Stimulated activated CD8-positive, alpha-beta memory T cell treated with anti-CD3 and anti-CD28 coated beads, Interleukin-7, amount 100 ng/mL, for 1 hour (primary cell): Measurements from ENCODE around the gene HDC.

Source experiments
- DNase-seq, 2 donors: peaks; one replicate each; pipeline ENCODE4 v3.0.0-alpha.2; 2020; ENCODE audit warnings: low read depth in 2 of 2

The HDC gene, protein sequence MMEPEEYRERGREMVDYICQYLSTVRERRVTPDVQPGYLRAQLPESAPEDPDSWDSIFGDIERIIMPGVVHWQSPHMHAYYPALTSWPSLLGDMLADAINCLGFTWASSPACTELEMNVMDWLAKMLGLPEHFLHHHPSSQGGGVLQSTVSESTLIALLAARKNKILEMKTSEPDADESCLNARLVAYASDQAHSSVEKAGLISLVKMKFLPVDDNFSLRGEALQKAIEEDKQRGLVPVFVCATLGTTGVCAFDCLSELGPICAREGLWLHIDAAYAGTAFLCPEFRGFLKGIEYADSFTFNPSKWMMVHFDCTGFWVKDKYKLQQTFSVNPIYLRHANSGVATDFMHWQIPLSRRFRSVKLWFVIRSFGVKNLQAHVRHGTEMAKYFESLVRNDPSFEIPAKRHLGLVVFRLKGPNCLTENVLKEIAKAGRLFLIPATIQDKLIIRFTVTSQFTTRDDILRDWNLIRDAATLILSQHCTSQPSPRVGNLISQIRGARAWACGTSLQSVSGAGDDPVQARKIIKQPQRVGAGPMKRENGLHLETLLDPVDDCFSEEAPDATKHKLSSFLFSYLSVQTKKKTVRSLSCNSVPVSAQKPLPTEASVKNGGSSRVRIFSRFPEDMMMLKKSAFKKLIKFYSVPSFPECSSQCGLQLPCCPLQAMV

DNA sequence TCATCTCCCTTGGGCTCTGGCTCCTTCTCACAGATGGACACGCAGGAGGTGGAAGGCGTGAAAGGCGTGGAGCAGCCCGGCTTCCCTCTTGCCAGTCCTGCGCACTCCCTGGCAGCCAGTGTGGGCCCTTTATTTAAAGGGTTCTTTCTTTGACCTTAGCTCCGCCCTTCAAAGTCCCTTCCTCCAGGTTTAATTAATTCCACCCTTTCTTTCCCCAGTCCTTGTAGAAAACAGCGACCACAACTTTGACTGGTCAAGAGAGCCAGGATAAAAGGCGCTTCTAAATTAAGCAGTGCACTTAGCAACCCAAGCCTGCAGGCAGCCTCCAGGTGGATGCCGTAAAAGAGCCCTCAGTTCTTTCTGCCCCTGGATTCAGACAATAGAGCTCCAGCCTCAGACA is at the start of gene HDC:
Gene HDC (minus strand): TSS at position 107 of the 400 bp plus-strand sequence. CDS start 103 bp downstream, at position 4.
- no peak for DNase-seq

DNA sequence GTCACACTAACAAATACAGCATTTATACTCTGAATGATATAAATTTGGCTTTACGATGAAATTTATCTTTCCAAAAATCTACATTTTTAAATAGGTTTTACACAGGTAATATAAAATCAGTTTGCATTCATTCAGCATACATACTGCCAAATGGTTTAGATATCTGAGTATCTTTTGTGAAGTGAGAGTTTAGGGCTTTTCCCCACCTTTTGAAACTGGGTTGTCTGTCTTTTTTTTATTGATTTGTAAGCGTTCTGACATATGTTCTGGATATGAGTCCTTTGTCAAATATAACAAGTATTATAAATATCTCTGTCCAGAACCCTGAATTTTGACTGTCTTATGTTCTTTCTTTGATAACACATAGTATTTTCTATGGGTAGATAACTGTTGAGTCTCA is 47.1 kb upstream of the HDC start:
- no peak for DNase-seq

DNA sequence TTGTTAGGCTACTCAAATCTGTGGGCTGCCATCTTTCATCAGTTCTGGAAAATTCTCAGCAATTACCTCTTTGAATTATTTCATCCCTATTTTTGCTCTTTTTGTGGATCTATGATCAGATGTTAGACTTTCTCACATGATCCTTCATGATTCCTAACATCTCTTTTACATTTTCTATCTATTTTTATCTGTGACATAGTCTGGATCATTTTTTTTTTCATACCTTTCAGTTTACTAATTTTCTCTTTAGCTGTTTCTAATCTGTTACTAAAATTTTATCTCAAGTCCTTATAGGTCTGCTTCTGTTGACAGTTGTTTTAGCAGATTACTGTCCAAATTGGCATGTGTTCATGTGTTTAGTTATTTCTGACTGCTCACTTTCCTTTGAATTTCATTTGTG is 42.3 kb upstream of the HDC start:
- no peak for DNase-seq

DNA sequence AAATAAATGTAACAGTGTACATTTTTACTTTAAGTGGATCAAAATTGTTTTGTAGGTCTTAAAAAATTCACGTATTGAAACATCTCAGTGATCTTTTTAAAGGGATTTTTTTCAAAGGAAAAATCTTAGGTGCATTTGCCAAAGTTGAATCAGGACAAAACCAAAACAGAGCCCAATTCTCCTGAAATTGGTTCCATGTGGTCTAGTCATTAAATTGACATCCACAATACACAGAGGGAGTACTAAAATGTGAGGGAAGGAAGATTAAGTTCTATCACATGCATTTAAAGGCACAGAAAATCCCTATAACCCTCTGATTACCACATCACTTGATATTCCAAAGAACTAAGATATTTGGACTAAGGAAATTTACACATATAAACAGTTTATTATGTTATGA is 39.3 kb upstream of the HDC start:
- DNase-seq: no peak

DNA sequence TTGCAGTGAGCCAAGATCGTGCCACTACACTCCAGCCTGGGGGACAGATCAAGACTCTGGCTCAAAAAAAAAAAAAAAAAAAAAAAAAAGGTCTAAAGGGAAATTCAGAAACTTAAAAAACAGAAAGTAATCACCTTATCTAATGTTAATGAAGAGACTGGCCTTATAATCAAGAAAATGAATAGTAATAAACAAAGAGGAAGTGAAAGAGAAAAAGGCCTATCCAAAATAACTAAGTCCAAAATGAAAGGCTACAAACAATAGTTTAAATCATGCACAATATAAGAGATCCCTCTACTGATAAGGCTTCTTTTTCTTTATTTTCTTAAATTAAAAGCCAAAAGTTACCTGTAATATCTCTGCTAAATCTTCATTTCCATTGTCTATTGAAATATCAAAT is 37.1 kb upstream of the HDC start:
- DNase-seq: no peak

DNA sequence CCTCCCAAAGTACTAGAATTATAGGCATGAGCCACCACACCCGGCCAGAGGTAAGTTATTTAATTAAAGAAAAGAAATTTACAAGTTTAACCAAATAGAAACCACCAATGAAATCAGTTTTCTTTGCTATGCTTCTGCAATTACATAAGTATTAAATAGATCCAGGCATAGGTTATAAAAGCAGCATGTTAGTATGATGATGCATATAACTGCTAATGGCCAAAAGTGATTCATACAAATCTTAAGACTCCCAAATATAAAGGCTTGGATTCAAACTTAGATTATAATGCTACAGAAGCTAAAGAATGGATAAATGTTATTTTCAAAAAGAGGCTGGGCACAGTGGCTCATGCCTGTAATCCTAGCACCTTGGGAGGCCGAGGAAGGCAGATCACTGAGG is 32.8 kb upstream of the HDC start:
- no peak for DNase-seq

DNA sequence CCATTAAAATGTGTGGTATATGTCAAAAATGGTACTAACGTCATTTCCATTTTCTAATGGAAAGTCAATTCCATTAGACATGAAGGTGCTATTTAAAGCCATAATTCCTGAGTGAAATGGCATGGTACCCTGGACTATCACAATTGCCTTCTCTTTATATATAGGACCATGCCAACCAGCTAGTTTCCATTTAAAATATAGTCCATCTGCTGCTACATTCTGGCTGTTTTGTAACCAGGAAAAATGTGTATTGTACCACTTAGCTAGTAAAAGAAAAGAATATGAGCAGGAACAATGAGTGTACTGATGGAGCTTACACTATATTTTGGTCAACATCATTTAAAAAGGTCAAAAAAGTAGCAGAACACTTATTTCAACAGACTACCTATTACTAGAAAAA is 30.4 kb upstream of the HDC start:
- no peak for DNase-seq

DNA sequence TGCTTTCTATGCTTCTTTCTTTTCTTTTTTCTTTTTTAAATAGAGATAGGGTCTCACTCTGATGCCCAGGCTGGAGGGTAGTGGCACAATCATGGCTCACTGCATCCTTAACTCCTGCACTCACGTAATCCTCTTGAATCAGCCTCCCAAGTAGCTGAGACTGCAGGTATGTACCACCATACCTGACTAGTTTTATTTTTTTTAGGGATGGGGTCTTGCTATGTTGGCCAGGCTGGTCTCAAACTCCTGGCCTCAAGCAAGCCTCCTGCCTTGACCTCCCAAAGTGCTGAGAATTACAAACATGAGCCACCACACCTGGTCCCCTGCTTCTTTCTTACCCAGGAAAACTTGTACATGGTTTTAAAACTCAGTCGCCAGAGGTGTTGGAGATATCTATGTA is 24.2 kb upstream of the HDC start:
- DNase-seq: no peak

DNA sequence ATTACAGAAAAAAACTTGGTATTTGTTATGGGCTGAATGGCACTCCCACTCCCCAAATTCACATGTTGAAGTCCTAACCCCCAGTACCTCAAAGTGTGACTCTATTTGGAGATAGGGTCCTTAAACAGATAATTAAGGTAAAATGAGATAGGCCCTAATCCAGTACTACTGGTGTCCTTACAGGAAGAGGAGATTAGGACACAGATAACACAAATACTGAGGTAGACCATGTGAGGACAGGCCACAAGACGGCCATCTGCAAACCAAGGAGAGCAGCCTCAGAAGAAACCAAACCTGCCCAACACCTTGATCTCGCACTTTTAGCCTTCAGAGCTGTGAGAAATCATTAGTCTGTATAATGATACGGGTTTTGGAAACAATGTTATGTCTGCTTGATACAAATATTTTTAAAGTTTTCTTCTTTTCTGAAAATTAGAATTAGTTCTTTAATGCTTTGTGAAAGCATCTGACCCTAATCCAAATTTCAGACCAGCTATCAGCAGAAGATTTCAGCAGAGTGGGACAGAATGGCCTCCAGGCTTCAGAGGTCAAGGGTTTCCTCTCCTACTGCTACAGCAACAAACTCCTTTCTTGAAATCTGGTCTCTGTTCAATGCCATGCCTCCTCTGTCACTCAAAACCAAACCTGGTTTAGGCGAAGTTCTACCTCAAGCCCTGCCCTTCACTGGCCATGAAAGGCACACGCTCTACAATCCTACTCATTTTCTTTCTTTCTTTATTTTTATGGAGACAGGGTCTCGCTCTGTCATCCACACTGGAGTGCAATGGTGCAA is 22.0 kb upstream of the HDC start:
- DNase-seq: no peak

DNA sequence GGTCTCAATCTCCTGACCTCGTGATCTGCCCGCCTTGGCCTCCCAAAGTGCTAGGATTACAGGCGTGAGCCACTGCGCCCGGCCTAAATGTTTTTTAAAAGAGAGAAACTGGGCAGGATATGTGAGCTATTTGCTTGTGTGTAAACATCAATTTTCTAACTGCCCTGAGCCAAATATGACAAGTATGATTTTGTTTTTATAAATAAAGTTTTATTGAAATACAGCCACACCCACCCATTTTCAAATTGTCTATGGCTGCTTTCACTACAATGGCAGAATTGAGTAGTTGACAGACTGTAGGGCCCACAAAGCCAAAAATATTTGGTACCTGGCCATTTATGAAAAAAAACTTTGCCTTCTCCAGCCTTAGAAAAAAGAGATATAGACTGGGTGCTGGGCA is 15.9 kb upstream of the HDC start:
- no peak for DNase-seq

DNA sequence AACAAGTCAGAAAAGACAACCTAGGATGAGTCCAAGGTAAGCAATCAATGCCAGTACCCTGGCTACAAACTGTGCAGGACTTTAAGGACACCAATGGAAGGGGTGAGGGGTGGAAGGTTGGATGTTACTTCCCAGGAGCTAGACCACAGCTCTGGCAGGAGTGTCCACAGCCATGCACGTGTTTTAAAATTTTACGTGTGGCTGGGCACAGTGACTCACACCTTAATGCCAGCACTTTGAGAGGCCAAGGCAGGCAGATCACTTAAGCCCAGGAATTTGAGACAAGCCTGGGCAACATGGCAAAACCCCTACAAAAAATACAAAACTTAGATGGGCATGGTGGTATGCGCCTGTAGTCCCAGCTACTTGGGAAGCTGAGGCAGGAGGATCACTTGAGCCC is 14.7 kb upstream of the HDC start:
- DNase-seq: no peak

DNA sequence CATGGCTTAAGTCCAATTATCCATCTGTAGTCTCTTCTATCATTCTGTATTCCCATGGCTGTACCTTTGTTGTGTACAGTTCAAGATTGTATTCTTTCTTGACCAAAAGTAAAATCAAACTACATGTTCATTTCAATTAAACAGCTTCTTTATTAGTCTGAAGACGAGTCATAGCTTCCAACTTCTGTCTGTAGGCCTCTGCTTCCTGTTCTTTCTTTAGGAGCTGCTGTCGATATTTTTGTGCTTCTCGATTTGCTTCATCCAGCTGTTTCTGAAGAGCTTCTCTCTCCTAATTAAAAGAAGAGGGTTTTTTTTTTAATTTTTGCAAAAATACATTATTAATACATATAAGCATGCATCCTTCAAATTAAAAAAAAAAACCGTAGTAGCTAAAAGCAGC is 13.0 kb upstream of the HDC start:
- no peak for DNase-seq

DNA sequence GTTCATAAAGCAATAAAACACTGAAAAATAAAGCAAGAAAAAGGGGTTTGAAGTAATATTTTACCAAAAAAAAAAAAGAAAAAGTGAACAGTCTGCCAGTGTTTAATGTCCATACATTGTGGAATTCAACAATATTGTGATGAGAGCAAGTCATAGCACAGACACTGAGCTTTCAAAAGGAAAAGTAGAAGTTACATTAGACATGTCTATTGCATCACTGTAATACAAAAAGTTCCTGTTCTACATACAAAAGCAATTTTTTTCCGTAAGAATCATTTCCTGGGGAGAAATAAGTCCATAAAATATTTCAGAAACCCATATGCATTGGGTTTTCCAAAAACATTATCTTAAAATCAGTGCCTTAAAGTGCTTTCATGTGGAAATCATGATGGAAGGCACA is 11.8 kb upstream of the HDC start:
- DNase-seq: no peak

DNA sequence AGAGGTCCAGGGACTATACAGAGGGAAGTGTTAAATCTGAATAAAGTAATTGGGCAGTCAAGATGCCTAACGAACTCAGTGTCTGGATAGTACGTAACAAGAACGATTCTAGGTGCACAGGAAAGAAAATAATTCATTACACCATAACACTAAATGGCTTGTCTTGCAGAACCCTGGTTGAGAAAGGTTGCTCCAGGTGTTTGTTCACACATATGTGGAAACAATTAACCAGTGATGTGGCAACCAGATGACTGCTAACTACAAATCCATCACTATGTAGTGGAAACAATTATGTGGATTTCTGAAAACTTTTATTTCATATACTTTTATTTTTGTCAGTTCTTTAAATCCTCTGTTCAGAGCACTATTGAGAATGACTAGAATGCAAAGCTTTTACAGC is 10.4 kb upstream of the HDC start:
- DNase-seq: no peak

DNA sequence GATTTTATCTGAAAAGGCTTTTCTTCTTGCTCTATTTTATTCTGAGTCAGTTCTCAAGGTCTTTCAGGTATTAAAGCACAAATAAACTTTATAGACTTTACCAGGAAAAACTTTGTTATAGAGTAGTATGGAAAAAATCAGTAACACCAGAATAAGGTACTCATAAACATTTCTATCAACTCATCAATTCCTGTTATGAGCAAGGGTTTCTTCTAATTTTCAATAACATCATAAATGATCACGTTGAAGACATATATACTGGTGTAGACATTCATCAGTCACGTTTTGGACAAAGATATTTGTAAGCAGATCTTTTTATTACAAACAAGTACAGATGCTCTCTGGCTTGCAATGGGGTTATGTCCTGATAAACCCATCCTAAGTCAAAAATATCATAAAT is 9.6 kb upstream of the HDC start:
- no peak for DNase-seq

DNA sequence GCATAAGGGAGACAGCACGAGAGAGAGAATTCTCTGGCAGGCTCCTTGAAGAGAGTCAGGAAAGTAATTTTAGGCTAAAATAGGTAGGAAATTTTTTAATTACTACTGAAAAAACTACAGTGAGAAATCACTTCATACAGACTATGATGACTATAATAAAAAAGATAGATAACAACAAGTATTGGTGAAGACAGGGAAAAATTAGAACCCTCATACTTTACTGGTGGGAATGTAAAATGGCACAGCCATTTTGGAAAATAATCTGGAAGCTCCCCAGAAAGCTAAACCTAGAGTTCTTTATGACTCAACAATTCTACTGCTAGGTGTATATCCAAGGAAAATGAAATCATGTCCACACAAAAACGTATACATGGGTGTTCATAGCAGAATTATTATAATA is 2.1 kb upstream of the HDC start:
- no peak for DNase-seq

DNA sequence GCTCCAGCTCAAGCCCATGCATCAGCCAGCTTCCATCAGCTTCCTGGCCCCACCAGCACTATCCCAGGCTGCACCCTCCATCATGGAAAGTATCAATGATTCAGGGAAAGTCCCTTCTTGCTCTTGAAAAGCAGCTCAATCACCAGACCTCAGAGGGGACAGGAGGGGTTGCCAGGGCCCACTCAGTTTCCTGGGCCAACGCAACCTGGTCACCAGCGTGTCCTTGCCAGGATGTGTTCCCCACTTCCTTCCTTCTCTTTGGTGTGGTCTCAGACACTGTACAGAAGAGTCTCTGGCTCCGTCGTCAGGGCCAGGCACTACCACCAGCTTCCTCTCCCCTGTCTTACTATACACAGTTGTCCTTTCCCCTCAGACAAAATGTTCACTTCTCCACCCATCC is 3.0 kb downstream of the HDC start:
- DNase-seq: peak in 1 of 2 donors; percentile 13

DNA sequence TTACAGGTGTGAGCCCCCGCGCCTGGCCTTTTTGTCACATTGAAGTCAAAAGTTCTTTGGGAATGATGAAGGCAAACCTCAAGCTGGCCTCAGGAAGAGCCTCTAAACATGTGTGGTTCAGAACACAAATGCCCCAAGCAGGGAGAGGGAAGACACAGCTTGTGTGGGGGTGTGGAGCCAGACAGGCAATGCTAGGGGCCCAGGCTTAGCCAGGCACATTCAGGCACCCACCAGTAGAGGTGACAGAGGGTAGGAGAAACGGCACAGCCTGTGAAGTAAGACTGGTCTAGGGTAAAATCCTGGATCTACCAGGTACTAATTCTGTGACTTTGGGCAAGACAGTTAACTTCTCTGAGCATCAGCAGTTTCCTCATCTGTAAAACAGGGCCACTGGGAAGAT is 3.5 kb downstream of the HDC start:
- DNase-seq: no peak

DNA sequence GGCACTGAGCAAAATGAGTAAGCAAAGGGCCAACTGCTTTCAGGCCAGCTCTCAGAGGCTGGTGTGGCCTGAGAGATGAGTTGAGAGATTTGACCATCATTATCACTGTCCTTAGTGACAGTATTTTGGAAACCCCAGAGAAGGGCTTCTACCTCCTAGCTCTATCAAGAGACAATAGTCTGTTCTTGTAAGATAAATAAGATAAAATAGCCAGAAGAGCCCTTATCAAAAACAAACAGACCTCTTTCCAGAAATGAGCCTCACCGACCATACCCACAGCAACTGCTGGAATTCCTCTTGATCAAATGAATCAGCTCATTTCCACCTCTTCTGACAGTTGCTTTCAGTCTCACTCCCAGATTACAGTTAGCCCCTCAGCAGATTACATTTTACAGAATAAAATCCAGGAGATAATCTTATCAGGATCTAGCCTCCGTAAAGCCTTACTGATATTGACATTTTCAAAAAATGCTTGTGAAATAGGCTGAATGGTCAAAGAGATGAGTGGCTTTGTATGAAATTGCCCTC is 4.5 kb downstream of the HDC start:
- DNase-seq: no peak

DNA sequence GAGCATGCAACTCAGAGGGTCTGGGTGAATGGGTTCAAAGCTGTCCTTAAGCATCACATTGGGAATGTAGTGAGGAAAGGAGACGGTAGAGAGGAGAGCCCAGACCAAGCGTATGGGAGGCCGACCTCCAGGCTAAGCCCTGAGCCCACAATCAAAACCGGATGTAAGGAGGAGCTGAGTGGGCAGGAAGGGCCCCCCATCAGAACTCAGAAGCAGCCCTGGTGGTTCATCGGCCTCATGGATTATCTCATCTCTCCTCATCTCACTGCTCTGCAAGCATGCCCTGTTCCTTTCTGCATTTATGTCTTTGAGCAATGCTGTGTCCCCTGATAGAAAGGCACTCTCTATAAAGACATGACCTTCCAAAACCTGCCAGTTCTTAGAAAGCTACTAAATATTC is 6.2 kb downstream of the HDC start:
- no peak for DNase-seq

DNA sequence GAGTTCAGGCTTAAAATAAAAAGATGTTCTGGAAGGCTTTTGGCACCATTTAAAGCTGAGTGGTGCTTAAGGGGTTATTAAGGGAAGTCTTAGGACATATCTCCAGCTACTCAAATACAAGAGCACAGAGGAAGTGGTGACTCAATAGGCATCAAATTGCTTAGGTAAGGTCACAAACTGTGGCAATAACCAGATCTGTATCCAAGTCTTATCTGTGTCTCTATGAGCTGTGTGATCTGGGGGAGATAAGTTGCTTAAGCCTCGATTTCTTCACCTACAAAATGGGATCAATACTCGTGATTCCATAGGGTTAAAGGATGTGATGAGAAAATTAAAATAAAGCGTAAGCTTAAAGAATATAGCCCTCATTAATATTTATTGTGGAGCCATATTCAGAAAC is 7.6 kb downstream of the HDC start:
- DNase-seq: no peak

DNA sequence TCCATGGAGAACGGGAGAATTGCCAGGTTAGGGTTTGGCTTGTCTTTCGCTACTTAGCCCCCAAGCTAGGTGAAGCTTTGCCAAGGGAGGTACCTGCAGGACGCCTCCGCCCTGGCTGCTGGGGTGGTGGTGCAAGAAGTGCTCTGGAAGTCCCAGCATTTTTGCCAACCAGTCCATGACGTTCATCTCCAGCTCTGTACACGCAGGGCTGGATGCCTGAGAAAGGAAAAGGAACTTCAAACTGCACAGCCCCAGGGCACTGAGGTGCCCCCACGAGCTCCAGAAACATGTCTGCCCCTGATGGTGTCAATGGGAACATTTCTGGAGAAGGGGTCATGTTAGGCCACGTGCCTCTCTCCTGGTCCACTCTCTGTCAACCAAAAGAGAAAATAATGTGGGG is 8.2 kb downstream of the HDC start:
- DNase-seq: no peak
